Measurements from ENCODE around the gene PPHLN1. TPM values are rescaled to one million over a fixed set of nuclear protein-coding genes. Genes with fewer than 3 reads are reported as not detected.

The PPHLN1 gene
- total RNA-seq, 2 experiments from 2014 or later = 100 to 105 TPM

- ChIA-PET POLR2A (no interaction called here), CTCF (interaction anchor here (0.7 kb wide), 1 partner anchor 84 kb away, joined by 3 read pairs; no protein-coding TSS in a partner anchor)
- peaks cover 0 to 11% of the 10 kb centered on the region in 2 experiments for H3K9me3 ChIP-seq (ENCODE audit: control insufficient read depth in 1 of 2, insufficient read depth in 1 of 2, low read length in 2 of 2)
- intact Hi-C loops (cut with DNase I, micrococcal nuclease) = no loop called here
- H3K4me1 Mint-ChIP-seq (ENCODE audit: low read depth) = peaks cover 9% of the 10 kb centered on the region
- no peaks in the 10 kb centered on the region for H3K9me3 Mint-ChIP-seq
- H3K4me3 ChIP-seq (ENCODE audit: low read length) = no peak overlapping the region
- no peaks in the 10 kb centered on the region for H3K36me3 ChIP-seq (ENCODE audit: insufficient read depth, low read length)
- no peaks in the 10 kb centered on the region for H3K27me3 Mint-ChIP-seq
- H3K4me1 ChIP-seq (ENCODE audit: insufficient read depth, low read length) = peaks cover 4% of the 10 kb centered on the region
- DNase-seq (peak in 5 of 14 experiments; percentile 14 to 48 (median 18)), ATAC-seq (ENCODE audit: poor library complexity) (peak; percentile 43)
- H3K4me3 Mint-ChIP-seq = no peak overlapping the region
- no peak overlapping the region for H3K27ac ChIP-seq (ENCODE audit: low read depth in 1 of 2, low read length in 2 of 2)
- no peak overlapping the region for H3K27ac Mint-ChIP-seq
- no peak for TF ChIP-seq CTCF (IDR thresholded peaks at IDR 0.05)
- H3K27me3 ChIP-seq (ENCODE audit: control insufficient read depth in 1 of 2, insufficient read depth in 2 of 2, low read length in 2 of 2) = no peaks in the 10 kb centered on the region
- no peaks in the 10 kb centered on the region for H3K36me3 Mint-ChIP-seq (ENCODE audit: low read depth)
Measured at GRCh38 chr12:42299392-42300308, 26.3 kb upstream of the PPHLN1 start.

- Mint-ChIP-seq H3K9me3 (no peaks in the 10 kb centered on the region), H3K4me1 (ENCODE audit: low read depth) (no peaks in the 10 kb centered on the region), H3K36me3 (ENCODE audit: low read depth) (no peaks in the 10 kb centered on the region), H3K4me3 (no peak overlapping the region), H3K27ac (no peak overlapping the region), H3K27me3 (no peaks in the 10 kb centered on the region)
- intact Hi-C loops (cut with DNase I, micrococcal nuclease) = loop anchor here in 1 of 2 experiments (1.0 kb wide), 1 partner anchor 38 kb away; no protein-coding TSS in a partner anchor
- CTCF ChIA-PET = no interaction called here
- TF ChIP-seq CTCF (IDR thresholded peaks at IDR 0.05) = no peak
- Histone ChIP-seq H3K27me3 (ENCODE audit: control insufficient read depth in 1 of 2, insufficient read depth in 2 of 2, low read length in 2 of 2) (no peaks in the 10 kb centered on the region), H3K36me3 (ENCODE audit: insufficient read depth, low read length) (no peaks in the 10 kb centered on the region), H3K4me3 (ENCODE audit: low read length) (no peak overlapping the region), H3K9me3 (ENCODE audit: control insufficient read depth in 1 of 2, insufficient read depth in 1 of 2, low read length in 2 of 2) (no peaks in the 10 kb centered on the region), H3K4me1 (ENCODE audit: insufficient read depth, low read length) (no peaks in the 10 kb centered on the region), H3K27ac (ENCODE audit: low read depth in 1 of 2, low read length in 2 of 2) (no peak overlapping the region)
- POLR2A ChIA-PET = no interaction called here
- no peak for ATAC-seq (ENCODE audit: poor library complexity)
- DNase-seq = no peak
Measured at GRCh38 chr12:42306297-42306696, 19.7 kb upstream of the PPHLN1 start.

GRCh38 chr12:42308390-42308789 is 17.6 kb upstream of the PPHLN1 start:
- Histone ChIP-seq H3K4me1 (ENCODE audit: insufficient read depth, low read length) (no peaks in the 10 kb centered on the region), H3K36me3 (ENCODE audit: insufficient read depth, low read length) (peaks cover 7% of the 10 kb centered on the region), H3K27ac (ENCODE audit: low read depth in 1 of 2, low read length in 2 of 2) (no peak overlapping the region), H3K4me3 (ENCODE audit: low read length) (no peak overlapping the region), H3K27me3 (ENCODE audit: control insufficient read depth in 1 of 2, insufficient read depth in 2 of 2, low read length in 2 of 2) (no peaks in the 10 kb centered on the region), H3K9me3 (ENCODE audit: control insufficient read depth in 1 of 2, insufficient read depth in 1 of 2, low read length in 2 of 2) (no peaks in the 10 kb centered on the region)
- no peak for ATAC-seq (ENCODE audit: poor library complexity)
- no peak overlapping the region for H3K4me3 Mint-ChIP-seq
- intact Hi-C loops (cut with DNase I, micrococcal nuclease) = no loop called here
- TF ChIP-seq CTCF (IDR thresholded peaks at IDR 0.05) = no peak
- no peak overlapping the region for H3K27ac Mint-ChIP-seq
- H3K9me3 Mint-ChIP-seq = no peaks in the 10 kb centered on the region
- H3K27me3 Mint-ChIP-seq = no peaks in the 10 kb centered on the region
- peaks cover 6% of the 10 kb centered on the region for H3K36me3 Mint-ChIP-seq (ENCODE audit: low read depth)
- ChIA-PET POLR2A (no interaction called here), CTCF (no interaction called here)
- H3K4me1 Mint-ChIP-seq (ENCODE audit: low read depth) = no peaks in the 10 kb centered on the region
- no peak for DNase-seq

Data from CD4-positive, alpha-beta T cell (primary cell).